ENCODE results near the gene OR5H15. TPM values are rescaled to one million over a fixed set of nuclear protein-coding genes. Genes with fewer than 3 reads are reported as not detected.

Gene OR5H15
- total and polyA plus RNA-seq, 10 of the 15 experiments (the other 5 are each of a cell fraction or from before 2014, with no cell fraction given): not detected

DNA sequence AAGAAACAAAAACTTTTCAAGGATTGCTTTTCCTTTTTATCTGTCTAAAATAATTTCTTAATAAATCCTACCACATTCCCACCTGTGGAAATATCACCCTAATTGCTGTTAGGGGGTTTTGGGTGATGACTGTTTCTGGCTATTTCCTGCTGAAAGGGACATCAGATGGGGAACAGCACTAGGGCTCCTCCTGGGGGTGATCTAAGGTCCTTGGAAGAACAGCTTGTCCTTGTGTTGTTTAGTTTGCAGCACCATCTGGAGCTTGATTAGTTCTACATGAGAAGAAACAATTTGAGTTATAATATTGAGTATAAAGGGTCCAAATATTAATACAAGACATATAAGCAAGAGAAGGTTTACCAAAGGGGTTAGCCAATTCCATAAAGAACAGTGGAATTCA lies 18.7 kb downstream of the OR5H15 start:
- TF ChIP-seq FOXK2 (IDR thresholded peaks at IDR 0.05) (no peak), CEBPB (IDR thresholded peaks at IDR 0.05; ENCODE audit: borderline replicate concordance in 1 of 2, low read depth in 2 of 2, low read length in 2 of 2) (no peak), SMC3 (IDR thresholded peaks at IDR 0.05; ENCODE audit: borderline replicate concordance, low read length) (peak; percentile 29; the same call in 1 of the 2 replicates), RAD21 (IDR thresholded peaks at IDR 0.05; ENCODE audit: insufficient read depth, low read depth, low read length) (peak; percentile 30), CBX3 (IDR thresholded peaks at IDR 0.05; ENCODE audit: borderline replicate concordance, low read depth) (no peak)
- TF ChIP-seq, protein P1, sequence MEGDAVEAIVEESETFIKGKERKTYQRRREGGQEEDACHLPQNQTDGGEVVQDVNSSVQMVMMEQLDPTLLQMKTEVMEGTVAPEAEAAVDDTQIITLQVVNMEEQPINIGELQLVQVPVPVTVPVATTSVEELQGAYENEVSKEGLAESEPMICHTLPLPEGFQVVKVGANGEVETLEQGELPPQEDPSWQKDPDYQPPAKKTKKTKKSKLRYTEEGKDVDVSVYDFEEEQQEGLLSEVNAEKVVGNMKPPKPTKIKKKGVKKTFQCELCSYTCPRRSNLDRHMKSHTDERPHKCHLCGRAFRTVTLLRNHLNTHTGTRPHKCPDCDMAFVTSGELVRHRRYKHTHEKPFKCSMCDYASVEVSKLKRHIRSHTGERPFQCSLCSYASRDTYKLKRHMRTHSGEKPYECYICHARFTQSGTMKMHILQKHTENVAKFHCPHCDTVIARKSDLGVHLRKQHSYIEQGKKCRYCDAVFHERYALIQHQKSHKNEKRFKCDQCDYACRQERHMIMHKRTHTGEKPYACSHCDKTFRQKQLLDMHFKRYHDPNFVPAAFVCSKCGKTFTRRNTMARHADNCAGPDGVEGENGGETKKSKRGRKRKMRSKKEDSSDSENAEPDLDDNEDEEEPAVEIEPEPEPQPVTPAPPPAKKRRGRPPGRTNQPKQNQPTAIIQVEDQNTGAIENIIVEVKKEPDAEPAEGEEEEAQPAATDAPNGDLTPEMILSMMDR (IDR thresholded peaks at IDR 0.05 in 2 of 3, conservative IDR thresholded peaks at IDR 0.05 in 1 of 3; ENCODE audit: control insufficient read depth in 2 of 3, extremely low read depth in 1 of 3, insufficient read depth in 1 of 3, low read depth in 3 of 3, low read length in 3 of 3): peak; percentile 8 to 39 (median 31); a peak in 3 of 6 replicates
- Histone ChIP-seq H3K27me3 (replicated peaks in 1 of 2; ENCODE audit: control insufficient read depth in 2 of 2, insufficient read depth in 2 of 2, low read length in 1 of 2) (no peaks in the 10 kb centered on the region), H3K79me2 (ENCODE audit: control insufficient read depth, insufficient read depth, low read length) (no peaks in the 10 kb centered on the region), H3K4me1 (ENCODE audit: control insufficient read depth, insufficient read depth, low read length) (no peaks in the 10 kb centered on the region), H2AFZ (ENCODE audit: control insufficient read depth, low read depth, low read length) (no peak overlapping the region), H3K27ac (ENCODE audit: control insufficient read depth, insufficient read depth) (no peak overlapping the region), H3K4me2 (ENCODE audit: control insufficient read depth, insufficient read depth) (no peak overlapping the region), H4K20me1 (ENCODE audit: control insufficient read depth, insufficient read depth) (no peaks in the 10 kb centered on the region), H3K4me3 (no peak overlapping the region), H3K36me3 (ENCODE audit: control insufficient read depth in 2 of 2, insufficient read depth in 2 of 2, low read length in 1 of 2) (no peaks in the 10 kb centered on the region), H3K9me3 (replicated peaks; ENCODE audit: control insufficient read depth, insufficient read depth, low read length) (no peaks in the 10 kb centered on the region), H3K9ac (ENCODE audit: control insufficient read depth, insufficient read depth, low read length) (no peak overlapping the region)
- DNase-seq (ENCODE audit: low read depth, low spot score) (no peak), ATAC-seq (peak; percentile 27; the same call in 1 of the 3 replicates), FAIRE-seq (no peak)
- in situ Hi-C loops (cut with MboI): loop anchor here (5.0 kb wide), 1 partner anchor 142 kb away; no protein-coding TSS in a partner anchor
- intact Hi-C loops (cut with micrococcal nuclease; ENCODE audit: unreplicated experiment): loop anchor here (1.0 kb wide), 1 partner anchor 146 kb away; no protein-coding TSS in a partner anchor
- ChIA-PET POLR2A (interaction anchor here (1.4 kb wide), 1 partner anchor 40 kb away, joined by 3 read pairs; no protein-coding TSS in a partner anchor), RAD21 (ENCODE audit: unreplicated experiment) (interaction anchor here (1.0 to 1.2 kb wide), 5 partner anchors 12 to 387 kb away, joined by 3 to 6 read pairs (median 3); no protein-coding TSS in a partner anchor), CTCF (interaction anchor here (0.6 to 6.6 kb wide), 10 partner anchors 89 to 628 kb away, joined by 3 to 64 read pairs (median 4); no protein-coding TSS in a partner anchor), SMC1A (ENCODE audit: uncharacterized antibody, unreplicated experiment) (interaction anchor here (0.7 to 3.7 kb wide), 8 partner anchors 13 to 157 kb away, joined by 3 to 22 read pairs (median 4); no protein-coding TSS in a partner anchor)
- BruUV-seq (replicated peaks): no TSS peak
